Measurements from ENCODE around the gene KCTD20. TPM values are rescaled to one million over a fixed set of nuclear protein-coding genes. Genes with fewer than 3 reads are reported as not detected.

Gene KCTD20
- total RNA-seq, 4 donors from 2014 or later: 28.7 to 39.7 (median 32.9) TPM

- peaks cover 6 to 7% of the 10 kb centered on the region in 2 donors for H3K4me1 ChIP-seq
- H3K4me3 ChIP-seq: peak overlapping the region; percentile 55 to 66 (median 59)
- no peaks in the 10 kb centered on the region for H3K9me3 ChIP-seq
- no peaks in the 10 kb centered on the region for H3K27me3 ChIP-seq
- in situ Hi-C loops (cut with MboI; ENCODE audit: low sequenced_read_pairs in 4 of 4) (loop anchor here in 2 of 4 donors (10.0 kb wide), 2 partner anchors 172 to 262 kb away; partner anchors contain the start of gene SRSF3 (in 1 of the 2)), intact Hi-C loops (cut with DNase I; ENCODE audit: low total_unique reads) (loop anchor here (1.0 to 10.0 kb wide), 5 partner anchors 21 to 342 kb away; partner anchors contain the start of genes SRSF3 and STK38)
- no peak for DNase-seq
- TF ChIP-seq CTCF (IDR thresholded peaks at IDR 0.05 in 4 of 5, conservative IDR thresholded peaks at IDR 0.05 in 1 of 5) (no peak), POLR2A (IDR thresholded peaks at IDR 0.05) (no peak)
- H3K36me3 ChIP-seq: no peaks in the 10 kb centered on the region
- no peak for ATAC-seq
- H3K27ac ChIP-seq: peak overlapping the region; percentile 78 to 82 (median 80)
These were observed 20.1 kb upstream of the KCTD20 start for GRCh38 chr6:36422714-36423100.

- Histone ChIP-seq H3K36me3 (no peaks in the 10 kb centered on the region), H3K4me3 (peak overlapping the region; percentile 55 to 66 (median 59)), H3K9me3 (no peaks in the 10 kb centered on the region), H3K27ac (peak overlapping the region; percentile 78 to 82 (median 80)), H3K27me3 (no peaks in the 10 kb centered on the region), H3K4me1 (peaks cover 6 to 7% of the 10 kb centered on the region in 2 donors)
- in situ Hi-C loops (cut with MboI; ENCODE audit: low sequenced_read_pairs in 4 of 4): loop anchor here in 2 of 4 donors (10.0 kb wide), 2 partner anchors 172 to 262 kb away; partner anchors contain the start of gene SRSF3 (in 1 of the 2)
- intact Hi-C loops (cut with DNase I; ENCODE audit: low total_unique reads): loop anchor here (1.0 to 10.0 kb wide), 5 partner anchors 20 to 342 kb away; partner anchors contain the start of genes SRSF3 and STK38
- ATAC-seq (peak; percentile 96 to 98), DNase-seq (peak; percentile 92 to 97)
- peak; percentile 63 to 70 for TF ChIP-seq POLR2A (IDR thresholded peaks at IDR 0.05)
- peak; percentile 26 to 67 (median 61) for TF ChIP-seq CTCF (IDR thresholded peaks at IDR 0.05 in 4 of 5, conservative IDR thresholded peaks at IDR 0.05 in 1 of 5)
These were observed 19.5 kb upstream of the KCTD20 start for GRCh38 chr6:36423101-36423824.

DNA sequence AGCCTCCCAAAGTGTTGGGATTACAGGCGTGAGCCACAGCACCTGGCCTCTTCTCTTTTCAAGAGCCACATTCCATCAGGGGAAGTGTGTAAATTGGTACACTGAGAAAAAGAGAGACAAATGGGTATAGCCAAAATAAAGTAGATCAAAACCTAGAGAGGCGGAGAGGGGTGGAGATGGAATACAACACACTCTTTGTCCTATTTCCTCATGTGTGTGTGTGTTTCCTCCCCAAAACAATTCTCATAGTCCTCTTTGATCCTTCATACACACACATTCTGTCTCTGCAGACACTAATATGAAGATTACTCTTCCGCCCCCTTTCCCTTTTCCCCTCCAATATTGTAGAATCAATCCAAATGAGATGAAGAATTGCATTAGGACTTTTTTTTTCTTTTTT is 16.2 kb upstream of the KCTD20 start:
- Histone ChIP-seq H3K9me3 (no peaks in the 10 kb centered on the region), H3K4me3 (no peak overlapping the region), H3K27me3 (no peaks in the 10 kb centered on the region), H3K27ac (no peak overlapping the region), H3K36me3 (no peaks in the 10 kb centered on the region), H3K4me1 (peaks cover 6 to 7% of the 10 kb centered on the region in 2 donors)
- DNase-seq (no peak), ATAC-seq (no peak)
- in situ Hi-C loops (cut with MboI; ENCODE audit: low sequenced_read_pairs in 4 of 4): loop anchor here in 3 of 4 donors (10.0 to 25.0 kb wide), 4 partner anchors 161 to 261 kb away; partner anchors contain the start of genes SRSF3 (in 2 of the 3), CDKN1A (in 1 of the 3) and RAB44 (in 1 of the 3)
- TF ChIP-seq CTCF (IDR thresholded peaks at IDR 0.05 in 4 of 5, conservative IDR thresholded peaks at IDR 0.05 in 1 of 5) (no peak), POLR2A (IDR thresholded peaks at IDR 0.05) (no peak)
- intact Hi-C loops (cut with DNase I; ENCODE audit: low total_unique reads): loop anchor here (10.0 kb wide), 1 partner anchor 338 kb away; no protein-coding TSS in a partner anchor

DNA sequence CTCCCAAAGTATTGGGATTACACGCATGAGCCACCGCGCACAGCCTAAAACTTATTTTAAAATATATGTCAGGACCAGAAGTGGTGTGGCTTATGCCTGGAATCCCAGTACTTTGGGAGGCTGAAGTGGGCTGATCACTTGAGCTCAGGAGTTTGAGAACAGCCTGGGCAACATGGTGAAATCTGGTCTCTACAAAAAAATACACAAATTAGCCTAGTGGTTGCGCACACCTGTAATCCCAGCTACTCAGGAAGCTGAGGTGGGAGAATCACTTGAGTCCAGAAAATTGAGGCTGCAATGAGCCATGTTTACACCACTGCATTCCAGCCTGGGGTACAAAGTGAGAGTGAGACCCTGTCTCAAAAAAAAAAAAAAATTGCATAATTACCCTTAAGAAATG is 13.9 kb upstream of the KCTD20 start:
- TF ChIP-seq POLR2A (IDR thresholded peaks at IDR 0.05) (no peak), CTCF (IDR thresholded peaks at IDR 0.05 in 4 of 5, conservative IDR thresholded peaks at IDR 0.05 in 1 of 5) (peak in 2 of 5 experiments; percentile 34 to 50)
- no peaks in the 10 kb centered on the region for H3K9me3 ChIP-seq
- H3K27me3 ChIP-seq: no peaks in the 10 kb centered on the region
- no peaks in the 10 kb centered on the region for H3K36me3 ChIP-seq
- intact Hi-C loops (cut with DNase I; ENCODE audit: low total_unique reads): loop anchor here (10.0 kb wide), 1 partner anchor 336 kb away; no protein-coding TSS in a partner anchor
- no peak overlapping the region for H3K27ac ChIP-seq
- in situ Hi-C loops (cut with MboI; ENCODE audit: low sequenced_read_pairs in 4 of 4): loop anchor here in 3 of 4 donors (10.0 to 25.0 kb wide), 4 partner anchors 158 to 258 kb away; partner anchors contain the start of genes SRSF3 (in 2 of the 3), CDKN1A (in 1 of the 3) and RAB44 (in 1 of the 3)
- H3K4me1 ChIP-seq: no peaks in the 10 kb centered on the region
- H3K4me3 ChIP-seq: no peak overlapping the region
- no peak for ATAC-seq
- DNase-seq: no peak

Data from gastrocnemius medialis (tissue), 4 donors.